Jurkat, Clone E6-1 (cell line): ENCODE measurements around the gene STK11.

Experiments used
- DNase-seq: peaks from one replicate; pipeline ENCODE4 v3.0.0-alpha.2; 2011; ENCODE audit warnings: low read depth, low spot score
- H3K4me3 ChIP-seq: 2 replicates; pipeline ENCODE4 v1.5.1; 2011; ENCODE audit warnings: mild to moderate bottlenecking, low read length, control low read depth, moderate library complexity

STK11 gene

DNA sequence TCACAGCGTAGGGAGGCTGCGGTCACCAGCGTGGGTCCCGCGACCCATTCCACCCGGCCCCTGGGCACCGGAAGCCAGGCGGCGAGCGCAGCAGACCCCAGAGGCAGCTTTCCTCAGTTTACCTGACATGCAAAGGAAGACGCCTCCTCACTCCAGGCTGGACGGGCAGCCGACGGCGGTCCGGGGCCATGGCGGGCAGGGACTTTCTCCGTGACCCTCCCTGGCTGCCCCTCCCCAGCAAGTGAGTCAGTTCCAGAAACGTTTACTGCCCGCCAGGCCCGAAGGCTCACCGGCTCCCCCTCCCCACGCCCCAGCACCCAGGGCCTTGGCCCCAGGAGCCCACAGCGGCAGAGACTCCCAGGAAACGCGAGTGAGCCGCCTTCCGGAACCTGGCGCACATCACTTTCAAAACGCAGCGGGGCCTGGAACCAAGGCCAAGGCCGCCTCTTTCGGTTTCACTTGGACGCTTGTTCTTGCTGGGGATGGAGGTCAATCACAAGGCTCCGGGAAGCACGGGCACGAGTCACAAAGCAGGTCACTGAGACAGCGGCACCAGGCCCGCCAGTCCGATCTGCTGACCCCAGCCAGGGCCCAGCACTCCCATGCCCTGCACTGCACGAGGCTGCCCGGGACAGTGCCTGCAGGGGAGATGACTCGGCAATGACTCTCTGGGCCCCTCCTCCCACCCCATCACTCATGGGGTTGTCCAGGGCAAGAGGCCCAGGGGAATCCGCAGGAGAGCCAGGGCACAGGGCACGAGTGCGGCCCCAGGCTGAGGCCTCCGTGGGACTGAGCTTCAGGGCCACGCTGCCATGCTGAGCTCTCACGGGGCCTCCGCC lies 36.8 kb upstream of the STK11 start:
- no peak for DNase-seq
- no peak overlapping the region for H3K4me3 ChIP-seq

DNA sequence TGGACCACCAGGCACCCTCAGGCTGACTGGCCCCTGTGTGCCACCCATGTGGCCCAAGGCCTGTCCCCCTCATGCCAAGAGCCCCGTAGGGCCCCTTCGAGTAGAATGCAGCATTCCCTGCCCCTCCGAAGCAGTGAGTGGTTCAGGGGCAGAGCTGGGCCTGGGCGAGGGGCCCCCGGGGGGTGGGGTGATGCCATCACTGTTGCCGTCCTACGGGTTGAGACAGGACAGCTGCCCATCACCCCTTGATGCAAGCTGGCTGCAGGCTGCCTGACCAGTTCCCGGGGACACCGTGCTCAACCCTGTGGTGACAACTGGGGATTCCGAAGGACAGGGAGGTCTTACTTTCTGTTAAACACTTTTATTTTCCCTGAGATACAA lies 36.2 kb upstream of the STK11 start:
- H3K4me3 ChIP-seq = no peak overlapping the region
- DNase-seq = no peak

DNA sequence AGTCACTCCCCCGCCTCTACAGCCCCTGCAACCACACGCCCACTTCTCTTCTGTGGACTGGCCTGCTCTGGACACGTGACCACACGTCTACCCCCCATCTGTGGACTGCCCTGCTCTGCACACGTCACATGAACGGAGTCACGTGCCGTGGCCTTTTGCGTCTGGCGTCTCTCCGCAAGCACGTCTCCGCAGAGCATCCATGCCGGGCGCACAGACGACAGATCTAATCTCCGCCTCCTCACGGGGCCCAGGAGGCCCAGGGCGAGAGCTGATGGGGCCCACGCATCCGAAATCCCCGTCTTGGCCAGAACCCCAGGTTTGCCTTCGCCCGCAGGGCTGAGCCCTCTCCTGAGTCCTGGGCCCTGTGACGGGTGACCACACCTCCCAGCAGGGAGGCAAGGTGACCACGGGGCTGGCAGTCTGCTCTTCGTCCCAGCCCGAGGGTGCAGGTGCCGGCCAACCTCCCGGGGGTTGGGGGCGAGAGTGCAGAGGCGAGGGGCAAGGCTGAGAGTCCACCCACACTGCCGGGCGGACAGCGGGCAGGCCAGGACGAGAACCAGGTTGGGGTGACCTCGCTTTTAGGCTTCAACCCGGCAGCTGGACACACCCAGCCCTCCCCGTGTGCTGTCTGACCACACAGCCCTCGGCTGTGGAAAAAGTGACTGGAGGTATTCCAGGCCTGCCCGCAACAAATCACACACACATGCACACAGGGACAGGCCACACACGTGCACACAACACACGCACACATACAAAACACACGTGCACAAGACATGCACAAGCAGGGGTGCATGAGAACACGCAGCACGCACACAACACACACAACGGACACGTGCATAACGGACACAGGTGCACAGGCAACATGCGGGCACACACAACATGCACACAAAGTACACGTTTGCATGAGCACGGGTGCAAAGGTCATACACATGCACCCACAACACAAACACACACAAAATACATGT lies 35.4 kb upstream of the STK11 start:
- no peak overlapping the region for H3K4me3 ChIP-seq
- no peak for DNase-seq

DNA sequence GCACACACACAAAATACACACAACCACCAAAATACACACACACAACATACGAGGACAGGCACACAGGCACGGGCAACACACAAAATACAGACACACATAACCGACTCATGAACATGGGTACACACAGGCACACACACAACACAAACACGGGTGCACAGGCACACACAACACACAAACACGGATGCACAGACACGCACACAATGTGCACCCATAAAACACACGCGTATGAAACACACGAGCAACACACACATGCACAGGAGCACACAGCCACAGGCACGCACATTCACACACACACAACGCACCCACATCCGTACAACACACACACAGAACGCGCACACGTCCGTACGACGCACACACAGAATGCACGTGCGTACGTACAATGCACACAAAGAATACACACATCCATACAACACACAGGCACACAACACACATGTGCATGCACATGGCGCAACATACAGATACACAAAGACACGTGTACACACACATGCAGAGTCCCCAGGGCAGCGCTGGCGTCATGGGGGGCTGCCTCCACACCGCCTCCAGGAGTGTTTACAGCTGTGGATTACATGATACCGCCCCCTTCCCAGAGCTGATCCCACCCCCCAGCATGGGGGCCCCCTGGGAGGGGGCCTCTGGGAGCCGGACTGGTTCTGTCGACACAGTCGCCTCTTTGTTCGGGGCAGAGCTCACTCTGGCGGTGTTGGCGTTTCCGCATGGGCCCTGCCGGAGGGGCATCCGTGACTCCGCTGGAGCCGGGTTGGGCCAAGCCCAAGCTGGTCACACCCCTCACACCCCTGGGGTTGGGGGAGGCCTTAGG lies 34.4 kb upstream of the STK11 start:
- no peak overlapping the region for H3K4me3 ChIP-seq
- no peak for DNase-seq

DNA sequence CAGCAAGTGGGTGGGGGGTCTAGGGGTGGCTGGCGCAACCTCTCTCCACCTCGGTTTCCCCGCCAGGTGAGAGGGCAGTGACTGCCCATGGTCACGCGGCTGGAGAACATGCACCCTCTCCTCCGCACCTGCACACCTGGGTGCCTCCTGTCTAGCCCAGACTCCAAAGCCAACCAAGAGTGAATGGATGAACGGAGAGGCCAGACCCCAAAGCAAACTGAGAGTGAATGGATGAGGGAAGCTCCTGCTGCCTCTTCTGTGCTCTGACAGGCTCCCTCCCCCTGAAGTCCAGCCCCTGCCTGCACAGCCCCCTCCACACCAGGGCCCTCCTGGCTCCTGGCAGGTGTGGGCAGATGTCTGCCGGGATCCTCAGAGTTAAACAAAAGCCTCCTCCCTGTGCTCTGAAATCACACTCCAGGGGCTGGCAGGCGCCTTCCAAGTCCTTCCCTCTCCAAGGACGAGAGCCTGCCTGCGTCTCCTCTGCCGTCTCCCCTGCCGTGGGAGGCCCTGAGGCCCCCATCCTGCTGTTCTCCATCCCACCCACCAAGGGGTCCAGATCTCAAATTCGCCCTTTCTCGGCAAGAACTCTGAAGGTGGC lies 33.7 kb upstream of the STK11 start:
- no peak for DNase-seq
- H3K4me3 ChIP-seq = no peak overlapping the region

DNA sequence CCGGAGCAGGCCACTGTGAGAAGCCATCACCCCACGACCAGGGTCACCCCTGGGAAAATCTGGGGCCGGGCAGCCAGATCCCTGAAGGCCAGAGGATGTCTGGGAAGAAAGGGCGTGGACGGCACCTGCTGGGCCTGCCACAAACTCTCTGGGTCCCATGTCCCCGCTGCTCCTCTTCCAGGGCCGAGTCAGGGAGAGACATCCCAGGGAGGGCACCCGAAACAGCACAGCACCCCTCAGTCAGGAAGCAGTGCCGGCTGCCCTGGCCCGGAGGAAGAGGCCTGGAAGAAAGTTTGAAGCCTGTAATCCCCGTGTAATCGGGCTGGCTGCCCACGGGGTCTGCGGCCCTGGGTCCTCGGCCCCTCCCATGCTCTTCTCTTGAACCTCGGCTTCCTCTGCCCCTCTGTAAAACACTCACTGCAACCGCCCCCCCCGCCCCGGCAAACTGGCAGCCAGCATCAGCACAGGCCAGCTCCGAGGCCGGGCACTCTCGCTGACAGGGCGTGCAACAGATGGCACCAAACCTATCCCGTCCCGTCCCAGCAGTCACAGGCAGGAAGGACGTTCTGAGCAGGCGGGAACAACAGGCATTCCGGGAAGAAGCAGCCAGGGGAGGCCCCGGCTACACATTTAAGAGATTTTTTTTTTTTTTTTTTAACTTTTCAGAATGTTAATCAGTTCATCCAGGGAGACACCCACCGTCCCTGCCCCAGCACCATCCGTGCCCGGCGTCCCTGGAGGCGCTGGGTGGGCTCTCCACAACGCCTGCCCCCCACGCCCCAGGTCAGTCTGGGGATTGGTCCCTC lies 33.0 kb upstream of the STK11 start:
- peak overlapping the region; percentile 82 for H3K4me3 ChIP-seq
- no peak for DNase-seq

DNA sequence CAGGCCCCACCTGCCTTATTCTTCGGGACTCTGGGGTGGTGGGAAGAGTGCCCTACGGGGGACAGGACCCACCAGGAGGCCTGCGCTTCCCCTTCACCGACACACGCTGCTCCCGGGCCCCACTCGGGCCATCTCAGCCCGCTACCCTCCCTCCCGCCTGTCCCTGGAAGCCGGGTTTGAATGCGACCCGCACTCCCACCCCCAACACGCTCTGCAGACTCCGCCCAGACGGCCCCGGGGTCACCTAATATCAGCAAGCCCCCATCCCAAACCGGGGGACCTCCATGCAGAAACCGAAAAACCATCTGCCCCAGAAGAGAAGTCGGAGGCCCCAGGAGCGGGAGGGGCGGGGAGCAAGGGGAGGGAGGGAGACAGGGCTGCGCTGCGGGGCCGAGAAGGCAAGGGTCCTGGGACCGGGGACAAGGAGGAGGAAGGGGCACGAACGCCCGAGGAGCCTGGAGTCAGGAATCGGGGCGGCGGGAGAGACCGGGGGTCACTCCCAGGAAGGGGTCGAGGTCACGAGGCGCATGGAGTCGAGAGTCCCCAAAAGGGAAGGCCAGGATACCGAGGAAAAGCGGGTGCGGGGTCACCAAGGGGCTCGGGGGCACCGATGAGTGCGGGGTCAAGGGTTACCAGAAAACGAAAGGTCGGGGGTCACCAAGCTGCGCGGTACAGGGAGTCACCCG lies 32.3 kb upstream of the STK11 start:
- DNase-seq = no peak
- H3K4me3 ChIP-seq = peak overlapping the region; percentile 82

DNA sequence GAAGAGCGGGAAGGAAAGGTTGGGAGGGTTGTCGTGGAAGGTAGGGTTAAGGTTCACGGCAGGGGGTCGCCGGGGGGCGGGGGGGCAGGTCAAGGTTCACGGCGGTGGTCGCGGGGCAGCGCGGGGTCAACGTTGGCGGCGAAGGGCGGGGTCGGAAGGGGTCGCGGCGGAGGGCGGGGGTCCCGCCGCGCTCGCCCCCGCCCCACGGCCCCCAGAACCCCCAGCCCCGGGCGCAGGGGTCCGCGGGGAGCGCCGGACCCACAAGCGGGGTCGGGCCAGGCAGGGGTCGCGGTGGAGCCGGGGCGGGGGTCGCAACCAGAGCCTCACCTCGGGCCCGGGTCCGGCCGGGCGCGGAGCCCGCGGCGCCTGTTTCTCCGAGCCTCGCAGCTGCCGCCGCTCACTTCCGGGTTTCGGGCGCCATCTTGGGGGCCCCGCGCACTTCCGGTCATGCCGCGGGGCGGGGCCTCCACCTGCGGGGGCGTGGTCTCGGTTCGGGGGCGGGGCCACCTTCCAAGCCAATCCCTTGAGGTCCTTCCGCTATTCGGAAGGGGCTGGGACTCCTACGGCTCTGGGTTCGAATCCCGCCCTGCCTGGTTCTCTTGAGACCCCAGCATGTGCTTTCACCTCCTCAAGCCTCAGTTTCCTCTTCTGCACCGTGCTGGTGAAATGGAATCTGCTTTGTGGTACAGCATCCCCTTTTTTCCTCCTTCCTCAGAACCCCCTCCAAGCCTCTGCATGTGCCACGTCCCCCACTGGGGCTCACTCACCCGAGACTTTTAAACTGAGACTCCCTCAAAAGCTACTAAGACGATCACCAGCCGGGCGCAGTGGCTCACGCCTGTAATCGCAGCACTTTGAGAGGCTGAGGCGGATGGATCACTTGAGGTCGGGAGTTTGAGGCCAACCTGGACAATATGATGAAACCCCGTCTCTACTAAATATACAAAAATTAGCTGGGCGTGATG lies 31.5 kb upstream of the STK11 start, which contains the start of gene SBNO2:
TSS of gene SBNO2 (minus strand) at position 424 of the 965 bp plus-strand sequence. CDS start 19,992 bp downstream, outside the sequence.
- peak within 1 kb of the TSS; percentile 82 for H3K4me3 ChIP-seq
- peak; percentile 78 for DNase-seq

DNA sequence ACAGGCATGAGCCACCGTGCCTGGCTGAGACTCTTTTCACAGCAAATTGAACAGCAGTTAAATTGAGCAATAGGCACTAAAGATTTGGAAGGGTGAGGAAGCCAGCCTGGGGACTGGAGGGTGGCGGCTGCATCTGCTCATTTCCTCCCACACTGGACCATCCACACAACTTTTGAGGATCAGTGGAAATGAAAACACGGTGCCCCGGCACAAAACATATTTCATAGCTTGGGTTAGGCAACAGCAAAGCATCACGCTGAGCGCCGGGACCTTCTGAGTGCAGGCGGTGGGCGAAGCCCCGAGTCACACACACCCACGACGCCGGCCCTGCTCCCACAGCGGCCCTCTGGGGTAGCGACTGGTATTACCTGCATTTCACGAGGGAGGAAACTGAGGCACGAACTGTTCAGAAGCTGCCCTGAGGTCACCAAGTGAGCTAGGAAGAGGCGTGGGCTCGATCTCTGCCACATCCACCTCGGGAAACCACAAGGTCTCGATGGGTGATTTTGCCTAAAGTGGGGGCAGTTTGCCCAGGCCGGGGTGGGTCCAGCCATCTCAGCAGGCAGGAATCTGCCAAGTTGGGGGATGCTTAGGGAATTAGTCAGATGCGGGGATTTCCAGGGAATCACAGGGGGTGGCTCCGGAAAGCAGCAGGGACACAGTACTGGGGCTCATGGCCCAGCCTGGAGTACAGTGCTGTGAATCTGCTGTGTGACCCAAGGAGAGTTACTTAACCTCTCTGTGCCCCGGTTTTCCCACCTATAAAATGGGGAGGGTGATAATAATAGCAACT lies 28.1 kb upstream of the STK11 start:
- no peak overlapping the region for H3K4me3 ChIP-seq
- no peak for DNase-seq

DNA sequence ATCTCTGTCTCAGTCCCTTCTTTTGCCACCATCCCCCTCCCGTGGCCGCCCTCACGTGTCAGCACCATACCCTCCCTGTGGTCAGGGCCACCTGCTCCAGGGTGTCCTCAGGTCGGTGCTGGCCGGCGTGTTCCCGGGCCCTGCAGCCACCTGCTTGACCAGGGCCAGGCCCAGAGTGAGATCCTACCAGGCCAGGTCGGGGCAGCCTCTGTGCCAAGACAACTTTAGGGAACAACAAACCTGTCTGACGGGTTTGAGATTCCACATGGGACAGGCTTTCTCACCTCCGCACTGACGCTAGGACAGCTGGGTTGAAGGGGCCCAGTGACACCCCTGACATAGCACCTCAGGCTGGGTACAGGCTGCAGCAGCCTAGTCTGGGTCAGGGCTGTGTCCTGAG lies 24.0 kb upstream of the STK11 start:
- DNase-seq = no peak
- H3K4me3 ChIP-seq = no peak overlapping the region

DNA sequence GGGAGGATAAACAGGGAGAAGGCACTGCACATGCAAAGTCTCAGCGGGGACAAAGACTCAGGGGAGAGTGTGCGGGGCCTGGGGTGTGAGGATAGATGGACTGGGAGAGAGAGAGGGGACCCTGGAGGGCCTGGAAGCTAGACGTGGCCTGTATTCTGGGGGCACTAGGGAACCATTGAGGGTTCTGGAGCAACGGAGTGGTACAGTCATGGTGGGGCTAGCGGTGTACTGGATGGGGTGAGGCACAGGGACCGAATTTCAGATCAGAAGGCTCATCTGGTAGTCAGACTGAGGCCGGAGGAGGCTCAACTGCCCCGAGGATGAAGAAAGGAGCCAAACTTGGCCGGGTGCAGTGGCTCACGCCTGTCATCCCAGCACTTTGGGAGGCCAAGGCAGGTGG lies 23.5 kb upstream of the STK11 start:
- H3K4me3 ChIP-seq = no peak overlapping the region
- no peak for DNase-seq

DNA sequence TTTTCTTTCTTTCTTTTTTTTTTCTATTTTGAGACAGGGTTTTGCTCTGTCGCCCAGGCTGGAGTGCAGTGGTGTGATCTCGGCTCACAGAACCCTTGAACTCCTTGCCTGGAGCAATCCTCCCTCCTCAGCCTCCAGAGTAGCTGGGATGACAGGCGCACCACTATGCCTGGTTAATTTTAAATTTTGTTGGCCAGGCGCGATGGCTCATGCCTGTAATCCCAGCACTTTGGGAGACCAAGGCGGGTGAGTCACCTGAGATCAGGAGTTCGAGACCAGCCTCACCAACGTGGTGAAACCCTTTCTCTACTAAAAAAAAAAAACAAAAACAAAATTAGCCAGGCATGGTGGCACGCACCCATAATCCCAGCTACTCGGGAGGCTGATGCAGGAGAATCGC lies 22.9 kb upstream of the STK11 start:
- DNase-seq = no peak
- no peak overlapping the region for H3K4me3 ChIP-seq

DNA sequence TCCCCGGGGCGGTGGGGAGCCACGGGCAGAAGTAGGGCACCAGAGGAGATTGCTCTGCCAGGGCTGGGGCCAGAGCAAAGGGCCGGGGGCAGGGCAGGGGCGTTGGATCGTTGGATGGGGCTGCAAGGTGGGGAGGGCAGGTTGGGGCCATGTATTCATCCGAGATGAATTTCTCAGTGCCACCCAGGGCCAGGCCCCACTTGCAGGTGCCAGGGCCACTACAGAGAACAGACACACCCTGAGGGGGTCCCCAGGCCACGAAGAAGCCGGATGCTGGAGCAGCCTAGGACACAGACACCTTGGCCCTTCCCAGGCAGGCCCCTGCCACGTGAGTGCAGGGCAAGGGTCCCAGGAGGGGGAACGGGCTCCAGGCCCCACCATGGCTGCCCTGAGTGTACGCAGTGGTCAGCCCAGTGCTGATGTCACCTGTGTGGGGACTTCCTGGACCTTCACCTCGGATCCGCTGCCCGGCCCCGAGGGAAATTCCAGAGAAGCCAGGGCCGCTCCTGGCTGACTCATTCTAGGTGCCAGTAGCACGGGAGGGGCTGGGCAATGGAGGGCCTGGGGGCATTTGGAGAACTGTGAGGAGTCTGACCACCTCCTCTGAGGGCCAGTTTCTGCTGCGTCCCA lies 21.9 kb upstream of the STK11 start:
- no peak overlapping the region for H3K4me3 ChIP-seq
- DNase-seq = no peak

DNA sequence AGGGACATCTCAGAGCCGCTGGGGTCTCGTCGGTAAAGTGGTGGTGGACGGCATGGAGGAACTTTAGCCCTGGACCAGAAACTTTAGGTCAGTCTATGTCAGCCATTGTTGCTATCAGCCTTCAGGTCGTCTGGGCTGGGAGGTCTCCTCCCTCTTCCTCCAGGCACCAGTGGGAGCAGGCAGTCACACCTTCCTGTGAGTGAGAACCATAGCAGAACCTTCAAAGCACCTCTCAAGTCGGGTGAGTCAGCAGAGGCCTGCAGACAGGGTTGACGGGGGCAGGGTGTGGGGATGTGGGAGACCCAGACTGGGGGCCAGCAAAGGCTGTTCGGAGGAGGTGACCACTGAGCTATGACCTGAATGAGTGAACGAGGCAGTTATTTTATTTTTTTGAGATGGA lies 16.2 kb upstream of the STK11 start:
- no peak for DNase-seq

DNA sequence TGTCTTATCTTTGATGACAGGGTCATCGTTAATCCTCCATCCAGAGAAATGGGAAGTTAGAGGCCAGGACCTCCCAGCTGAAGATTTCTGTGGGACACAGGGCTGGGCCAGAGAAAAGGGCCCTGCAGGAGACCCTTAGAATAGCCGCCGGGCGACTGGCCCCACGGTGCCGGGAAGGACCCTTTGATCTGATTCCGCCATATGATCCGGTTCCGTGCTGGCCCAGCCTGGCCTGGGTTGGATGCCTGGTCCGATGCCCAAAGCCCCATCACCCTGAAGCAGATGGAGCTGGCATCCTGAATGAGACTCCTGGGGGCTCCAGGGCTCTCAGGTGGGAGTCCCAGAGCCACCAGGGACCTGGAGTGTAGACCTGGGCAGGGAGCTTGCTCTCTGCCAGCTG lies 6.0 kb upstream of the STK11 start:
- no peak for DNase-seq
- H3K4me3 ChIP-seq = no peak overlapping the region

More for the DNA sequence above, 16.2 kb upstream of the STK11 start:
- no peak overlapping the region for H3K4me3 ChIP-seq
